ENCODE measurements around the gene NRN1L.

The NRN1L gene

DNA sequence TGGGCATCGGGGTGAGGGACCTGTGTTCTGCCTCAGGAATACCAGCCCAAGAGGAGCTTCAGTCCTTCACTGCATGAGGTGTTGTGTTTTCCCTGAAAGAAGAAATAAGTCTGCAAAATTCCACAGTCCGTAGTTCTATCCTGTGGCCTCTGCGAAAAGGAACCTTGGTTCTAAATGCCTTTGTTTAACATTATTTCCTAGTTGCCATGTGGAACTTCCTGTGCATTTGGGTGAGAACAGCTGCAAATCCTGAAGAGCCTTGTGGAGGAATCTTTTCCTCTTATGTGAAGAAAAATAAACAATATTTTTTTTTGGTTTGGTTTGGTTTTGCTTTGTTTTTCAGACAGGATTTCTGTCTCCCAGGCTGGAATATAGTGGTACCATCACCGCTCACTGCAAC, 18.1 kb downstream of the NRN1L start:
- Histone ChIP-seq H3K9ac (no peak overlapping the region), H3K27me3 (ENCODE audit: control insufficient read depth, insufficient read depth, low read length) (no peaks in the 10 kb centered on the region), H3K27ac (no peak overlapping the region), H3K4me2 (ENCODE audit: low read length) (no peak overlapping the region), H3K9me3 (ENCODE audit: control insufficient read depth, low read length) (no peaks in the 10 kb centered on the region), H3K4me1 (peaks cover 4% of the 10 kb centered on the region), H2AFZ (no peak overlapping the region), H3K4me3 (ENCODE audit: low read depth, low read length) (no peak overlapping the region), H3K79me2 (peaks cover 55% of the 10 kb centered on the region), H3K36me3 (ENCODE audit: control insufficient read depth, insufficient read depth, low read length) (no peaks in the 10 kb centered on the region)
- TF ChIP-seq CTCF (IDR thresholded peaks at IDR 0.05): no peak

- no peak overlapping the region for H3K27ac ChIP-seq
- H3K4me1 ChIP-seq: no peaks in the 10 kb centered on the region
- H3K4me2 ChIP-seq (ENCODE audit: low read length): no peak overlapping the region
- H3K4me3 ChIP-seq (ENCODE audit: low read depth, low read length): no peak overlapping the region
- no peak for TF ChIP-seq CTCF (IDR thresholded peaks at IDR 0.05)
- H3K36me3 ChIP-seq (ENCODE audit: control insufficient read depth, insufficient read depth, low read length): no peaks in the 10 kb centered on the region
- no peaks in the 10 kb centered on the region for H3K9me3 ChIP-seq (ENCODE audit: control insufficient read depth, low read length)
- H2AFZ ChIP-seq: no peak overlapping the region
- no peak overlapping the region for H3K9ac ChIP-seq
- peaks cover 58% of the 10 kb centered on the region for H3K79me2 ChIP-seq
- no peaks in the 10 kb centered on the region for H3K27me3 ChIP-seq (ENCODE audit: control insufficient read depth, insufficient read depth, low read length)
These were observed 22.9 kb downstream of the NRN1L start for GRCh38 chr16:67907397-67908180.

- Histone ChIP-seq H3K9me3 (ENCODE audit: control insufficient read depth, low read length) (no peaks in the 10 kb centered on the region), H3K4me2 (ENCODE audit: low read length) (no peak overlapping the region), H3K36me3 (ENCODE audit: control insufficient read depth, insufficient read depth, low read length) (no peaks in the 10 kb centered on the region), H3K4me1 (no peaks in the 10 kb centered on the region), H2AFZ (no peak overlapping the region), H3K27ac (no peak overlapping the region), H3K4me3 (ENCODE audit: low read depth, low read length) (no peak overlapping the region), H3K79me2 (peaks cover 66% of the 10 kb centered on the region), H3K9ac (no peak overlapping the region), H3K27me3 (ENCODE audit: control insufficient read depth, insufficient read depth, low read length) (no peaks in the 10 kb centered on the region)
- TF ChIP-seq CTCF (IDR thresholded peaks at IDR 0.05): no peak
These were observed 24.5 kb downstream of the NRN1L start for GRCh38 chr16:67909056-67909742.

GRCh38 chr16:67910158-67910557, 25.5 kb downstream of the NRN1L start:
- Histone ChIP-seq H3K9me3 (ENCODE audit: control insufficient read depth, low read length) (no peaks in the 10 kb centered on the region), H3K4me3 (ENCODE audit: low read depth, low read length) (no peak overlapping the region), H3K4me2 (ENCODE audit: low read length) (no peak overlapping the region), H3K4me1 (no peaks in the 10 kb centered on the region), H3K79me2 (peaks cover 75% of the 10 kb centered on the region), H3K36me3 (ENCODE audit: control insufficient read depth, insufficient read depth, low read length) (no peaks in the 10 kb centered on the region), H3K9ac (no peak overlapping the region), H3K27me3 (ENCODE audit: control insufficient read depth, insufficient read depth, low read length) (no peaks in the 10 kb centered on the region), H3K27ac (no peak overlapping the region), H2AFZ (no peak overlapping the region)
- TF ChIP-seq CTCF (IDR thresholded peaks at IDR 0.05): no peak

Measured in parathyroid adenoma (tissue), 2 donors.